GM19468 (cell line): ENCODE measurements around the gene NOS3.

Experiments
- ATAC-seq: cut with Tn5 transposase; IDR thresholded peaks from one replicate; pipeline ENCODE4 v1.9.1; 2021; ENCODE audit warnings: mild to moderate bottlenecking, moderate library complexity, moderate number of reproducible peaks; ENCODE audit not compliant: unreplicated experiment; ENCODE audit errors: extremely low read depth

Gene NOS3

DNA sequence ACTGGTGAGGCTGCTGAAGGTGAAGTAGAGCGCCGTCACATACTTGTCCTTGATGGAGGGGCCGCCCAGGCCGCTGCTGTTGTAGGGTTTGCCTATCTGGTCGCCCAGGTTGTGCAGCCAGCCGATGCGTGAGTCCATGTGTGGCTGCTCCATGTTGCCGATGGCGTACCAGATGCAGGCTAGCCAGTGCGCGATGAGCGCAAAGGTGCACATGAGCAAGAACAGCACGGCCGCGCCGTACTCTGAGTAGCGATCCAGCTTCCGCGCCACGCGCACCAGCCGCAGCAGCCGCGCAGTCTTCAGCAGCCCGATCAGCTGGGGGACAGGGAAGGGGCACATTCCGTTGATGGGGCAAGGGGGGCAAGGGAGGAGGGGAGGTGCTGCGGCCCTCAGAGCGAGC, 39.3 kb upstream of the NOS3 start:
- no peak for ATAC-seq

DNA sequence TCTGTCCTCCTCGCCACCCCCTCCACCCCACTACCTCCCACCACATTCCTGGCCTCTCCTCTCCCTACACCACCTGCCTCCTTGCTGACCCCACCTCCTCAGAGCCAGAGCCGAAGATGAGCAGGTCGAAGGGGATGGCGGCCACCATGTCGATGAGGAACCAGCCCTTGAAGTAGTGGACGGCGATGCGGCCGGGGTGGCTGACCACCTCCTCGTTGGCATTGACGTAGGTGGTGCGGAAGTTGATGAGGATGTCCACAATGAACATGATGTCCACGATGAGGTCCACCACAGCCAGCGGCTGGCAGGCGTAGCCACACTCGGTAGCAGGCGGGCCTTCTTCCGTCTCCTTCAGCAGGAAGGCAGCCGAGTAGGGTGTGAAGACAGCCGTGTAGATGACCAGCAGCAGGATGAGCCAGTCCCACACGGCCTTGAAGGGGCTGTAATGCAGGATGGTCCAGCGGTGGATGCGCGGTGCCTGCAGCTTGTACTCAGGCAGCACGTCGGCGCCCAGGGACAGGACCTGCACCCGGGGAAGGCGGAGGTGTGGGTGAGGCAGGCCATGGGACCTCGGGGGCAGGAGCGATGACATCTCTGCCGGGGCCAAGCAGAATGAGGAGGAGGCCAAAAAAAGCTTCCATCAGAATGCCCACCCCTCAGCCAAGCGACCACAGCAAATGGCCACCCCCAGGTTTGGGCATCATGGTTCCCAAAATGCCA, 38.3 kb upstream of the NOS3 start:
- ATAC-seq, result no peak

DNA sequence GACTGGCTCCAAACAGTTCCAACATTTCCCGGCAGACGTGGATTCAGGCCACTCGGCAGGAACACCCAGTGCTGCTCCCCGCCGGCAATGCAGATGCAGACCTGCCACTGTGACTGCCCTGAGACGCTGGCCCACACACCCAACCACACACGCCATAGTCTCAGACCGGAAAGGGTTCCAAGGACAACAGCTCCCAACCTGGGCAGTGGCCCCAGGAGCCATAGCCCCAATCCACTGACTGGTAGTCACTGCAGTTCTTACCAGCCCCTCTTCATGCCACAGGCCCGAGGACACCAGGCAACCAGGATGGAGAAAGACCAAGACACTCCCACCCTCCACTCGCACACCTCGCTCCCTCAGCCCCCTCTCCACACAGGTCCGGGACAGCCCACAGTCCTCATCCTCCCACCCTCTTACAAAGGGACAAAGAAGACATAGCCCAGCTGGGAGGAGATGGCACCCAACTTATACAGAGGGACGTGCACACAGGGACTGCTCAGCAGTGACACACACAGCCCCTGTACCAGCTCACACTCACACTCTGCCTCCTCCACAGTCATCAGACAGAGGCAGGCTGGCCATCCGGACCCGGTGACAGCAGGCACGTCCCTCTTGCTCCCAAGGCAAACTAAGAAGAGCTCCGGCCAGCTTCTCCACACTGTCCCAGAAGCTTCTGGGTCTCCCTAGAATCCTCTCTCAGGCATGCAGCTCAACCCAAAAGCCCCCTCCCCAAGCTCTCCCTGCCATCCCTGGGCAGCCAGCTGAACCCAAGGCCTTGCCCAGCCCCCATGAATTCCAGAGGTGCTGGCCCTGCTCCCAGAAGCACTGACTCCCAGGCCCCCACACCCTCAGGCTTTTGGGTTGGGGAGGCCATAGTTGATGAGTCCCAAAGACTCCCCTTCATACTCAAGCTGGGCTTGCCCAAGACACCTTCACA, 37.5 kb upstream of the NOS3 start:
- no peak for ATAC-seq

DNA sequence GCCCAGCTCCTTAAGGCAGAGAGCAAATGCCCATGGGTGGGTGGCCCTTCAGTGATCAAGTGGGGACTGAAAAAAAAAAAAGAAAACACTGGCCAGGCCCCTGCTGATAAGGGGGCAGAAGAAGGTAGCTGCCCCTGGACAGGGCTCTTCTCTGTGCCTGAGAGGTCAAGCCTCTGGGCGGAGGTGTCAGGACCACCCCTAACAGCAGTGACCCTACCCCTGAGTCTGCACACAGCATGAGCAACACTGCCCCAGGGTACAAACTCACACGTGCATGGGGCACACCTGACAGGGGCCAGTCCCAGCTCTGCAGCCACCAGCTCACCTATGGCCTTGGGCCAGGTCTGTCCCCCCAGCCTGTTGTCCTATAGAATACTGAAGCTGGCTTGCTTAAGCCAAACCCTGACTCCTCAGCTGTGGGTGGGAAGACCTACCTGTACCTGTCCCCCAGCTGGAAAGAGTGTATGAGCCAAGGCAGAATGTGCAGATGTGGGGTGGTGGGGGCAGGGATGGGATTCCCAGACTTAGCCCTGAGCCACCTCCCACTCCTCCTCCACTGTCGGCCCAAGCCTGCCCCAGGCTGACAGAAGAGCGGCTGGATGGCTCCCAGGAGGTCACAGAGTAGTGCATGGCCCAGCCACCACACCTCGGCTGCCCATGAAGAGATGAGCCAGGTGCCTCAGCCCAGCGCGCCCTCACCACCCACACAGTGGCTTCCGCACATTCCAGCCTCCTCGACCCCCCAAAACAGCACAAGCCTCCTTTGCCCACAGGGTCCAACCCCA, 36.4 kb upstream of the NOS3 start:
- no peak for ATAC-seq

DNA sequence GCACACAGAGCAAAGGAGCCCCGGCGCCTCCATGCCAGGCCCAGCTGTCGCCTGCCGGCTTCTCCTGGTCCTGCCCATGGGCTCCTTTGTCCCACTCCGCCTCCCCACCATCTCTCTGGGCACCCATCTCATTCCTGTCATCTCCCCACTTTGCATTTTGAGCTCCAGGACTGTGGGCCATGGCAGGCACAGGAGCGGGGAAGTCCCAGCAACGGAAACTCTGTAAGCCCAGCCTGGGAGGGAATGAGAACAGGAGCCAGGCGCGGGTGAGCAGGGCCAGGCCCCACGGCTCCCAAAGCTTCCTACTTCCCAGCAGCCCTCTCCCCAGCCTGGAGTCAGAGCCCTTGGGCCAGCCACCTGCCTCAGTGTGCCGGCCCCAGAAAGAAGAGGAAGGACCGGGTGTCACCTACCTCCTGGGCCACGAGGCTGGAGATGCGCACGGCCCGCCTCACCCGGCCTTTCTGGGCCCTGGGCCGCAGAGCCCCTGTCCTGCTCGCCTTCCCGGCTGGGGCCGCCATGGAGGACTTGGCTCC, 35.8 kb upstream of the NOS3 start:
- no peak for ATAC-seq

DNA sequence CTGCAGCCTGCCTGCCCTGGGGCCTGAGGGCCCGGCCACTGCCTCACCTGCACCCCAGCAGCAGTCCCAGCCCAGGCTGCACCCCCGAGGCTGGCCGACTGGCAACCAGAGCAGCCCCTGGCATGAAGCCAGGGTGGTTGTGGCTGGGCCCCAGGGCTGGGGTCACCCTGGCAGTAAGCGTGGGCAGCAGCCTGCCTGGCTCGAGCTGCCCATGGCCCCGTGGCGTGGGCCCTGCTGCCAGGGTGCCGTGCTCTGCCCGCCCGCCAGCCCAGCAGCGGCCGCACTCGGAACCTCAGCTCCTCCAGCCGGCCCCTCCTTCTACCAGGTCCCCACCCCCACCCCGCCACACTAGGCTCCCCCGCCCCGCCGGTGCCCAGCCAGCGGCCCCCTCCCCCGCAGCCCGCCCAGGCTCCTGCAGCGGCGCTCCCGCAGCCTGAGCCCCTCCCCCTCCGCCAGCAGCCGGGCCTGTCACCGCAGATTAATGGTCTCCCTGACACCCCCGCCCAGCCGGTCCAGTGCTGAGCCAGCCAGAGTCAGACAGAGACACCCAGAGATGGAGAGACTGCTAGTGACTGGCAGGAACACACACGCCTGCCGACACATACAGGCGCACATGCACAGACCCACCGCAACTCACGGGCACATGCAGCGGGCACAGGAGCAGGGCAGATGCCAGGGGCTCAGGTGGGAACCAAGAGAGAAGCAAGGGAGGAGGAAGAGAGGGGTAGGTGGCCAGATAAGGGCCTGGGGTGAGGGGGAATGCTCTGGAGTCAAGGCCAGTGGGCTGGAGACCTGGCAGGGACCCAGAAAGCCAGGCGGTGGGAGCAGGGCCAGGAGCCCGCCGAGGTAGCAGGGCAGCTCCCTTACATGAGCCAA, 35.1 kb upstream of the NOS3 start:
- no peak for ATAC-seq

DNA sequence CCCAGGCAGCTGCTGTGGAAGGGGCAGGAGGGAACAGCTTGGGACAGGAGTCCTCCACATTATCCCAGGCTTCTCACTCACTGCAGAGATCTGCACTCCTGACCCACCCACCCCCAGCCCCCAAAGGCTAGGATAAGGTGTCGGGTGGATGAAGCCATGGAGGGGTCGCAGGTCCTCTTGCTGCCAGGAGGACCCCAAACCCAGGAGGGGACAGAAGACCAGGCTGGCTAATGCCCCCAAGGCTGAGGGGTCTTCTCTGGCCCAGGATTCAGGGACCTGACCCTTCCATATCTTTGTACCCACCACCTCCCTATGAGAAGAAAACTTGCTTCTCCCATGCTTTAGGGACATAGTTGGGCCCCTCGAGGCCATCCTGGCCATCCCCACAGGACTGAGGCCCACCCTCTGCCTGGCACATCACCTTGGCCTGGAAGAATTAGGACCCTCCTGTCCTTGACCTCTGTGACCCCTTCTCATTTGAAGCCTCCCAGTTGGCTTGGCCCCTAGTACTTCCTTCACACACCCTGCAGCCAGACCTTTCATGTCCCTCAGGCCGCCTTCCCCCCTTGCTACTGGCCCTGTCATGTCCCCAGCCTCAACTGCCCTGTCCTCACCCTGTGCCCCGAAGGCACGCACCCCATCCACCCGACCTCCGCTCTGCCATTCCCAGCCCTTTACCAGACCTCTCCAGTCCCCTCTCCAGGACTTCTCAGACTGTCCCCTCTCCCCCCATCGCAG, 34.3 kb upstream of the NOS3 start:
- ATAC-seq, result no peak

DNA sequence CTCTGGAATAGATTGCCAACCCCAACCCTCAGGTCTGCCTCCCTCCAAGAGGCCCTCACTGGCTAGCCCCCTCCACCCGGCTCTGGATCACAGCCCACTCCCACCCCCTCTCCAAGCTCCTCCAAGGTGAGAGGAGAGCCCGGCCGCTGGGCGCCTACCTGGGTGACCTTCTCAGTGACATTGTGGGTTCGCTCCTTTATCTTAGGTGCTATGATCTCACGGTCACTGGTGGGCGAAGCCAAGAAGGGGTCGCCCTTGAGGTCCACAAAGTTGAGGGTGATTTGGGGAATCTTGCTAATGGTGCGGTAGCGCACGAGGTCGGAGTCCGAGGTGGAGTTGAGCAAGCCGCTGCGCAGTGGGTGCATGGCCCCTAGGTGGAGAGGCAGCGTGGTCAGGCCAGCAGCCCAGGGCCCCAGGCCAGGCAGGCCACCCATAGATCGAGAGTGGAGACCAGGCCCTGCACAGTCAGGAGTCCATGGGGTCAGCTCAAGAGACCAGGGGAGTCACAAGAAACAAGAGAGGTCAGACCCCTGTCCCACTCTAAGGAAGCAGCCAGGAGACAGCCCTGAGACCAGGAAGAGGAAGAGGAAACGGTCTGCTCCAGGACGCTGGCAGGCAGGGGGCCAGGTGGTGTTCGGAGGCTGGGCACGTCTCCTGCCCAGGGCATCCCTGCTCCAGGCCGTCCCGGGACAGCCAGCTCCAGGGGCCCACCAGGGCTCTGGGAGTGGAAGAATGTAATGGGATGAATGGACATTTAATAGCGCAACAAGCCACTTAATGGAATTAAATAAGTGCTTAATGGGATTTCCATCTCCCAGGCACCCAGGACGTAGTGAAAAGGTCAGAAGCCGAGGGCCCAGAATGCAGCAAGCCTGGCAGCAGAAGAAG, 33.4 kb upstream of the NOS3 start:
- no peak for ATAC-seq

DNA sequence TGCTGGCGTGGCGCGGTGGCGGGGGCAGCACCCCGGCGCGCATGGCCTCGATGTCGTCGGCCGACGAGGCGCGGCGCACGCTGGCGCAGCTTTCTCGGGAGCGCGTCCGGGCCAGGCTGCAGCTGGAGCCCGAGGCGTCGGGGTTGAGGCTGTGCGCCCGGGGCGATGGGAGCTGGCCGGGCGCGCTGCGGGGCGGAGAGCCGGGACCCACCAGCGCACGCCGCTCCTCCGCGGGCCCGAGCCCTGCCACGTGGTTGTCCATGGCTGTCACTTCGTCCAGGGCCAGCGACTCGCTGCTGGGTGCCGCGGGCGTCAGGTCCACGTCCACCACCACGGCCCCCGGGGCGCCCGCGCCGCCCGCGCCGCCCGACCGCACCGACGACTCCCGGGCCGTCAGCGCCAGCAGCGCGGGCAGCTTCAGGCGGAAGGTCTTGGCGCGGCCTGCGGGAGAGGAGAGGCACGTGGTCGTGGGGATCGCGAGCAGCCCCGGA, 32.7 kb upstream of the NOS3 start:
- no peak for ATAC-seq

DNA sequence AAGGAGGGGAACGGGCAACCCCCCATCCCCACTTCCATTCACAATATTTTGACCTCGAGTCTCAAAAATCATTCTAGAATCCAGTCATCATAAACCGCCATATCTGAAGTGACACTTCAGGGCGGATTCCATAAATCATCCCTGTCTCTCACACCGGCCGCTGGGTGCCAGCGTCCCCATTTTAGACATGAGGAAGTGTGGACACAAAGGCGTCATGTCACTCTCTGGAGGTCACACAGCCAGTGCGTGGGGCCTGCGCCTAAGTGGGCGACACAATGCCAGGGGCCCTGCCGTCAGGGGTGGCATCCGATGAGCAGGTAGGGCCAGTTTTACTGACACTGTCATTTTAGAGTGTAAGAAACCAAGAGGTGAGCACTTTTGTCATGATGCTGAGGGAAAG, 32.2 kb upstream of the NOS3 start:
- no peak for ATAC-seq

DNA sequence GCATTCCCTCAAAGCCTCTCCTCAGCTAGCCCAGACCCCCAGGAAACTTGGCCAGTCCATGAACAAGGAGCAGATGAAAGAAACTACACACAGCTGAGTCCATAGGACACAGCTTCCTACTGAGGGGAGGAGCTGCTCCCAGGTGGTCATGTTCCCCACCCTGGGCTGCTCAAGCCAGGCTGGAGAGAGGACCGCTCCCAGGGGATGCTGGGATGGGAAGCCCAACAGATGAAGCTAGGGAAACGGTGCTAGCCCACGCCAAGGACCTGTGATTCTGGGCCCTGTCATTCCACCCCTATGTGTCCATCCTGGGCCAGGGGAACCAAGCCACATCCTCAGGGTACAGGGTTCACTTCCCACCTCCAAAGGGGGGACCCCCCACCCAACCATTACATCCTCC, 31.7 kb upstream of the NOS3 start:
- no peak for ATAC-seq

DNA sequence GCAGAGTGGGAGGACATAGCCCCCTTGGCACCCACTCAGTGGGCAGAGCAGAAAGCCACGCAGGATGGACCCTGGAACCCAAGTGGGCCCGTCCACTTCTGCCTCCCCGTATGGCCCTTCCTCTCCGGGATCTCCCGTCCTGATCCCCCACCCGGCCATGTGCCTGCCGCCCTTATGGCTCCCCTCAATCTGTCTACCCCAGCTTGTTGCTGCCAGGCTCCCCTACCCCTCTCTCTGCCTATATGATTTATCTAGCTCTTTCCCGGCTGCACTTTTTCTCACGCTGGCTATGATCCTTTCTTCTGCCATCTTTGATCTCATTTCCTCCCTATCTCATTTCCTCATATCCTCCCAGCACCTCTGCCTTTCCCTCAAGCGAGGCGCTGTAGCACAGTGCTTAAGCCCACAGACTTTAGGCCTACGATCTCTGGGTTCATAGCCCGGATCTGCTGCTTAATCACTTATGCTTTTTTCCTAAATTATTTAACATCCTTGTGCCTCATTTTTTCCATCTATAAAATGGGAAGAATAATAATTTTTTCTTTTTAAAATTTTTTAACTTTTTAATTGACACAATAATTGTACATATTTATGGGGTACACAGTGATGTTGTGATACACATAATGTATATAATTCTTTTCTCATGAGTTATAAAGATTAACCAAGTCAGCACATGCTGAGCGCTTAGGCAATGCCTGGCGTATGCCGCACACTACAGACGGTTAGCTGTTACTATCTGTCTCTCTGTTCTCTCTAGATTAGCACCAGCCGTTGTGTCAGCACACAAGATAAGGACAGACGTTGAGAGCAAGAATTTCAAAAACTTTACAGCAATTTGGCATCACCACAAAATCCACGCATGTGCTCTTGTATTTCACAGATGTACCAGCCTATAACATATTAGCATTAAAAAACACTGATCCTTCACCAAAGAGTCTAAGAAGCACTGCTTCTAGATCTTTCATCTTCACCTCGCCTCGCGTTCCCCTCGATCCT, 30.8 kb upstream of the NOS3 start:
- no peak for ATAC-seq

DNA sequence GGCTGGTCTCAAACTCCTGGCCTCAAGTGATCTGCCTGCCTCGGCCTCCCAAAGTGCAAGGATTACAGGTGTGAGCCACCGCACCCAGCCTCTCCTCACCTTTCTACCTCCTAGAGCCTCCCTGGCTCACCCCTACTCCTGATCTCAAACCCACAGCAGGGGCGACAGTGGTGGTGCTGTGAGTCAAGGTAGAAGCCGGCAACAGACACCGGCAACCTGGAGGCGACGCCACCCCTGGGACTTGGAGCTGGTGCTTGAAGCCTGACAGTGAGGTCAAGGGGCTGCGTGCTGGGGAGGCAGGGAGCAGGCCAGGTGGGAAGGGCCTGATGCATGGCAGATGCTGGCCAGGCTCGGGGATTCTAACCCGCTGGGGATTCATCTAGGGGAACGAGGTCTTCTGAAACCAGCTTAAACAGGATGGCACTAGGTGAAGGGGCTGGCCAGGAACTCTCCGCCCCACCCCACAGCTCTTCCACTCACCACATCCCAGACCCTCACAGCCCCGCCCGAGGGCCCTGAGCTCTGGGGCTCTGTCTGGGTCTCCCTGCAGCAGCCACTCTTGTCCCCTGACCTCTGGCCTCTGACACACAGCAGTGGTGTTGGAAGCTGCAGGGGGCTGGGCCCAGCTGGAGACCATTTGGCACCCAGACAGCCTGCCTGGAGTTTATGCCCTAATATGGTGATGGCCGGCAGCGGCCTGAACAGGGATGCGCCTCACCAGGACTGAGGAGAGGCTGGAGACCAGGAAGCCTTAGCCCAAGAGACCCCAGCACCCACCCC, 29.1 kb upstream of the NOS3 start:
- ATAC-seq, result no peak

DNA sequence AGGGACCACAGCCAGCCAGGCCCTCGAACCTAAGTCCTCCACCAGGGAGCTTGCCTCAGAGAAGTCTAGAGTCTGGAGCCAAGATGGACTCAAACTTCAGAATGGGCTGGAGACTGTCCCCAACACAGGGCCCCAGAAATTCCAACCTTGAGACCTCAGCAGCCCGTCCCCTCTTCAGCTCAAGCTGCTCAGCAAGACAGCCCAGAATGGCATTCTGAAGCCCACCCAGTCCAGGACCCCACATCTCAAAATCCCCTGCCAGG, 28.6 kb upstream of the NOS3 start:
- ATAC-seq, result no peak

DNA sequence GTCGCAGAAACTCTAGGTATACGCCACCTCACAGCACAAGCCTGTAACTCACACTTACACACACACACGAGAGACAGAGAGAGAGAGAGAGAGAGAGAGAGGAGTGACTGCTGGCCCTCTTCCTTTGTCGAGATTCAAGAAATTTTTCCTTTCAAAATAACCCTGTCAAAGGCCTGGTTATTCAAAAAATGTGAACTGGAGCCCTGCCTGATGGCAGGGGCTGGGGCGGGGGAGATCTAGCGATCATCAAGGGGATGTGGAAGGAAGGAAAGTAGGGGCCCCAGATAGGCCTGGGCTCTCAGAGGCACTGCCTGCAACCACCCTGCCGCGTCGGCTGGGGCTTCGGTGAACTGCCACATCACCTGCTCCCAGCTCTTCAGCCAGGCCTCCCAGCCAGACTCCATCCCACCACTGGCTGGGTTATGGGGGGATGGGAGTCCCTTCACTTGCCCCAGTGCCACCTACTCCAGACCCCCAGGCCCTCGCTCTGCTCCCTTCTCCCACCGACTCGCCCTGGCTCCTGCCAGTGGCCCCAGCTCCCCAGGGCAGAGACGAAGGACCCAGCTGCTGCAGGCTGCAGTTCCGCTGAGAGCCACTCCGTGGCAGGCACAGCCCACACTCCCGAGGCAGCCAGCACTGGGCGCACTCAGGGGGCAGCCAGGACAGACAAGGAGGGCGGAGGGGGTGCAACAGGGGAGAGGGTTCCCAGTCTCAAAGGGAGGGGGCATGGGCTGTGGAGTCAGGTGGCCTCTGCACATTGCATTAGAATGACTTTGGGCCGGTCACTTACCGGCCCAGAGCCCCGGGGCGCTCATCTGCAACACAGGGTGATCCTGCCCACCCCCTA, 28.0 kb upstream of the NOS3 start:
- ATAC-seq, result peak; percentile 68
